Activated naive CD4-positive, alpha-beta T cell treated with anti-CD3 and anti-CD28 coated beads, Interleukin-2, amount 10 ng/mL, durations not matched to agents 5 hours and 36 hours (primary cell): ENCODE measurements around the gene USO1. TPM values are rescaled to one million over a fixed set of nuclear protein-coding genes. Genes with fewer than 3 reads are reported as not detected.

Experiments used
- total RNA-seq, 2 experiments: library from RNA; stranded (reverse); gene quantifications; one replicate each; pipeline ENCODE4 v1.2.3, GENCODE V29; 2021

Gene USO1, protein sequence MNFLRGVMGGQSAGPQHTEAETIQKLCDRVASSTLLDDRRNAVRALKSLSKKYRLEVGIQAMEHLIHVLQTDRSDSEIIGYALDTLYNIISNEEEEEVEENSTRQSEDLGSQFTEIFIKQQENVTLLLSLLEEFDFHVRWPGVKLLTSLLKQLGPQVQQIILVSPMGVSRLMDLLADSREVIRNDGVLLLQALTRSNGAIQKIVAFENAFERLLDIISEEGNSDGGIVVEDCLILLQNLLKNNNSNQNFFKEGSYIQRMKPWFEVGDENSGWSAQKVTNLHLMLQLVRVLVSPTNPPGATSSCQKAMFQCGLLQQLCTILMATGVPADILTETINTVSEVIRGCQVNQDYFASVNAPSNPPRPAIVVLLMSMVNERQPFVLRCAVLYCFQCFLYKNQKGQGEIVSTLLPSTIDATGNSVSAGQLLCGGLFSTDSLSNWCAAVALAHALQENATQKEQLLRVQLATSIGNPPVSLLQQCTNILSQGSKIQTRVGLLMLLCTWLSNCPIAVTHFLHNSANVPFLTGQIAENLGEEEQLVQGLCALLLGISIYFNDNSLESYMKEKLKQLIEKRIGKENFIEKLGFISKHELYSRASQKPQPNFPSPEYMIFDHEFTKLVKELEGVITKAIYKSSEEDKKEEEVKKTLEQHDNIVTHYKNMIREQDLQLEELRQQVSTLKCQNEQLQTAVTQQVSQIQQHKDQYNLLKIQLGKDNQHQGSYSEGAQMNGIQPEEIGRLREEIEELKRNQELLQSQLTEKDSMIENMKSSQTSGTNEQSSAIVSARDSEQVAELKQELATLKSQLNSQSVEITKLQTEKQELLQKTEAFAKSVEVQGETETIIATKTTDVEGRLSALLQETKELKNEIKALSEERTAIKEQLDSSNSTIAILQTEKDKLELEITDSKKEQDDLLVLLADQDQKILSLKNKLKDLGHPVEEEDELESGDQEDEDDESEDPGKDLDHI
- 10 to 100 TPM; 40.5 to 41.8 TPM for total RNA-seq

GRCh38 chr4:75724066-75724866, at the start of gene USO1:
Gene USO1, plus strand, starts transcription at chr4:75724577. Its CDS starts 243 bp downstream, at chr4:75724820.

Other genes starting within 250 kb of the USO1 start
- gene RCHY1, start 210.2 kb upstream of the USO1 start, total RNA-seq = 10 to 100 TPM; 27.5 to 31.7 TPM
- 10 to 100 TPM; 16.5 to 20.5 TPM for gene THAP6, start 210.1 kb upstream of the USO1 start, total RNA-seq
- not detected for gene ODAPH, start 168.5 kb upstream of the USO1 start, total RNA-seq
- gene CDKL2, start 94.0 kb upstream of the USO1 start, total RNA-seq = 1 to 10 TPM in 1 of 2 experiments, under 1 TPM in 1; 0.45 to 1.1 TPM
- gene G3BP2, start 51.2 kb upstream of the USO1 start, total RNA-seq = 100 to 1,000 TPM; 149 to 159 TPM
- gene PPEF2, start 177.9 kb downstream of the USO1 start, total RNA-seq = under 1 TPM; 0.12 to 0.48 TPM
- 10 to 100 TPM; 44.5 to 45.1 TPM for gene NAAA, start 216.4 kb downstream of the USO1 start, total RNA-seq